GM18511 (cell line): ENCODE data around the gene PDIA2.
"Not testable (repeated sequence)": the region's sequence is repeated elsewhere in the genome, so short reads cannot be mapped to it uniquely, and the experiment has no call there.

Experiments
- ATAC-seq: cut with Tn5 transposase; IDR thresholded peaks from one replicate; pipeline ENCODE4 v1.9.1; 2021; ENCODE audit warnings: mild to moderate bottlenecking, moderate library complexity; ENCODE audit not compliant: unreplicated experiment

Gene PDIA2

DNA sequence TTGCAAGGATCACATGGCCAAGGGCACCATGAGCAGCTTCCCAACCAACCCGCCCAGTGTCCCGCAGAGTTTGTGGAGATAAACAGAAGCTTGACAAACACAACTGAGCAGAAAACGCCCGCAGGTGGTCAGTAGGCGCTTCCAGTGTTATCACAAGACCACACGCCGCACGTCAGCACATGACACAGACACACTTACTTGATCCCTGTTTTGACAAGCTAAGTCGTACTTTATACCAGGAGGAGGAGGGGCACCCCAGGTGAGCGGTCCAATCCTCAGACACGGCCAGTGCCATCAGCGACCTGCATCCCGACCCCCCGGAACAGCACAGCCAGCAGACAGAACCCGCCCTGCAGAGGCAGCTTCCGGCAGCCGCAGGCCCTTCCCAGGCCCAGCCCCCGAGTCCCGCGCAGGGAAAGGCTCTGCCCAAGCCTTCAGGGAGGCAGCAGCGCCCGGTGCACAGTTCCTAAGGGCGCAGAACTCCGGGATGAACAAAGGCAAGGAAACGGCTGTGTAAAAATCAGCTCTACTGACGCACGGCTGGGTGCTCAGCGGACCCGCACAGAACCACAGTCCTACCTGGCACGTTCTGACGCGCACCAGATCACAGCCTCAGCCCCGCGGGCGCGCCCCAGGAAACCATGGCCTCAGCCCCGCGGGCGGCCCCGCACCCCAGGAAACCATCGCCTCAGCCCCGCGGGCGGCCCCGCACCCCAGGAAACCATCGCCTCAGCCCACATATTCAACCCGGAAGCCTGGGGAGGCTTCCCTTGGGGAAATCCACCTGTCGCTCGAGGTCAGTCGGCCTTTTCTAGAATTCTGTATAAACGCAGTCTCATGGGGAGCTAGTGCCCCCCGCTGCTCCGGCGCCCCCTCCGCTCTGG, 41.7 kb downstream of the PDIA2 start:
- ATAC-seq, result no peak

DNA sequence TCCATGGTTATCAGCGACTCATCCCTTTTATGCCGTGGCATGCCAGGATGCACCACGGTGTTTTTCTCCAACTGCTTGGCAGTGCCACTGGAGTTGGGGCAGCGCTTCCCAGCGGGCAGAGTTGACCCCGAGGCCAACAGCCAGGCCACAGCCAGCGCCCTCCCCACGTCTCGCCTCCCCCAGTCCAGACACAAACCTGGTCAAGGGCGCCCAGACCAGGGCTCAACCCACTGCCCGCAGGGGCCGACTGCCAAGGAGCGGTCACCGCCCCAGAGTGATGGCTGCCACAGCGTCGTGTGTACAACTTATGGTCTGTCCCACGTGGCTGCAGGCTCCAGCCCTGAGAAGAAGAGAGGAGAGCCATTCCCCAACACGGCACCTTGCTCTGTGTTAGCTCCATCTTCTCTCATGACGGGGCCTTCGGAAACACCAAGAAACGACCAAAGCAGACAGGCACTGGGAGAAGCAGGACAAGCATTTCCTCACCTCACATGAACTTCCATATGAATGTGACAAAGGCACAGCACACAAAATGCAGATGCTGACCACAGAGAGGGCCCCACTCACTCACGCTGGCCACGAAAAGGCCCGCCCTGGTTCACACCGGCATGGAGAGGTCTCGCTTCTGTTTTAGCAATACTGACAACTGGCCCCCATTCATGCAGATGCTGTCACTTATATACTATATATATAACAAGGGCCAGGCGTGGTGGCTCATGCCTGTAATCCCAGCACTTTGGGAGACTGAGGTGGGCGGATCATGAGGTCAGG, 42.6 kb downstream of the PDIA2 start:
- ATAC-seq, result no peak

DNA sequence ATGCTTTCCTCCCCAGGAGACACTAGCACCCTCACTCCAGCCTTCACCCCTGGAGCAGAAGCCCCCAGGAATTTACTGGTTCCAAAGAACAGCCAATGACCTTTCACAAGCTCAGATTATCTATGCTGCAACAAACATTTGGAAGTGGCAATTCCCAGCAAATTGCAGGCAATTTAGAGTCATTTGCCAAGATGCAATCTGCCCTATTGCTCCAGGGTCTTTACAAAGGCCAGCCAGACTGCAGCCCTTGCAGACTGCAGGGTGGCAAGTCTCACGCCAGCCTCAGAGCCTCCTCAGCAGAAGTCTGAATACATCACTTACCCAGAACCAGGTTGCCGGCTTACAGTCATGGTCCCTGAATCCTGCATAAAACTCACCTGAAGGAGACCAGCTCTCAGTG, 47.8 kb downstream of the PDIA2 start:
- no peak for ATAC-seq

DNA sequence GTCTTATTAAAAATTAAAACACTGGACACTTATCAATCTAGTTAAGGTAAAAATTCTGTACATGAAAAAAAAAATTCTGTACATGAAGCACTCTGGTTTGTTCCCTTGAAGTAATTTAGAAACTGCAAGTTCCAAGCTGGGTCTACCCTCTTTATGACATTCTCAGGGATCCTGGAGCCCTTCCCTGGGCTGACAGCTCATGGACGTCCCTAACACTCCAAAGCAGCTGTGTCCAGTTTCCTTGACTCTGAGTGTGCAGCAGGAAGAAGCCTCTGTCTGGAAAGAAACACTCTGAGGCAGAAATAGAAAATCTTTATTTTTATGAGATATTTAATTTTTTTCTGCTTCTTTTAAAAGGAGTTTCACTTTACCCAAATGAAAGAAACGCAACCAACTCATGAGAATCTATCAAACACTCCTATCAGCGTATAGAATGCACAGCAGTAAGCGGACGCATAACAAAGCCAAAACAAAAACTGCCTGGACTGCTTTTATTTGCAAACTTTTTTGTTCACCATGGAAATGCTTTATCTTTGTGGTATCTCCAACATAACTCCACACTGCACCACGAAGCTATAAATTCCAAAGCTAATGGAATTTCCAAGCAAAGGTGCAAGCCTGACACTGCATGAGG, 48.3 kb downstream of the PDIA2 start:
- ATAC-seq, result not testable (repeated sequence)

DNA sequence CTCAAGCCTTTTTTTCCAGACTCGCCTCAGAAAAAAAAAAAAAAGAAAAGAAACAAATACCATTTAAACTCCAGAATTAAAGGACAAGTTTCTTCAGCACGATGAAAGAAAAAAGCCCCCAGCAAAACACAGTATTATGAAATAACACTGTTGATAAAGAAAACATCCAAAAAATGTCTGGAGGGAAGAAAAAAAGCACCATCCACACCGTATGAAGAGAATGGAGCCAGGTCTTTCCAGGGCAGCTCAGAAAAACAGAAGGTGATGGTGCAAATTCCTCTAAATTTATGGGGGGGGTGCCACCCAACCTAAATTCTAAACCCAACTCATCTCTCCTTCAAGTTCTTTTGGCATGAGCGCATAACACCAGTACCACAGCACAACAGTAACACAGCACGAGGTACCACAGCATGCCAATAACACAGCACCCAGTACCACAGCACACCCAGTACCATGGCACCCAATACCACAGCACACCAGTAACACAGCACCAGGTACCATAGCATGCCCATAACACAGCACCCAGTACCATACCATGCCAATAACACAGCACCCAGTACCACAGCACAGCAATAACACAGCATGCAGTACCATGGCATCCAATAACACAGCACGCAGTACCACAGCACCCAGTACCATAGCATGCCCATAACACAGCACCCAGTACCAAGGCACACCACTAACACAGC, 50.6 kb downstream of the PDIA2 start:
- no peak for ATAC-seq

DNA sequence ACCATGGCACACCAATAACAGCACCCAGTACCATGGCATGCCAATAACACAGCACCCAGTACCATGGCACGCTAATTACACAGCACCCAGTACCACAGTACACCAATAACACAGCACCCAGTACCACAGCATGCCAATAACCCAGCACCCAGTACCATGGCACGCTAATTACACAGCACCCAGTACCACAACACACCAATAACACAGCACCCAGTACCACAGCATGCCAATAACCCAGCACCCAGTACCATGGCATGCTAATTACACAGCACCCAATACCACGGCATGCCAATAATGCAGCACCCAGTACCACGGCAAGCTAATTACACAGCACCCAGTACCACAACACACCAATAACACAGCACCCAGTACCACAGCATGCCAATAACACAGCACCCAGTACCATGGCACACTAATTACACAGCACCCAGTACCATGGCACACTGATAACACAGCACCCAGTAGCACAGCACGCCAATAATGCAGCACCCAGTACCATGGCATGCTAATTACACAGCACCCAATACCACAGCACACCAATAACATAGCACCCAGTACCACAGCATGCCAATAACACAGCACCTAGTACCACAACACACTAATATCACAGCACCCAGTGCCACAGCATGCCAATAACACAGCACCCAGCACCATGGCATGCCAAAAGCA, 51.3 kb downstream of the PDIA2 start:
- ATAC-seq, result not testable (repeated sequence)

DNA sequence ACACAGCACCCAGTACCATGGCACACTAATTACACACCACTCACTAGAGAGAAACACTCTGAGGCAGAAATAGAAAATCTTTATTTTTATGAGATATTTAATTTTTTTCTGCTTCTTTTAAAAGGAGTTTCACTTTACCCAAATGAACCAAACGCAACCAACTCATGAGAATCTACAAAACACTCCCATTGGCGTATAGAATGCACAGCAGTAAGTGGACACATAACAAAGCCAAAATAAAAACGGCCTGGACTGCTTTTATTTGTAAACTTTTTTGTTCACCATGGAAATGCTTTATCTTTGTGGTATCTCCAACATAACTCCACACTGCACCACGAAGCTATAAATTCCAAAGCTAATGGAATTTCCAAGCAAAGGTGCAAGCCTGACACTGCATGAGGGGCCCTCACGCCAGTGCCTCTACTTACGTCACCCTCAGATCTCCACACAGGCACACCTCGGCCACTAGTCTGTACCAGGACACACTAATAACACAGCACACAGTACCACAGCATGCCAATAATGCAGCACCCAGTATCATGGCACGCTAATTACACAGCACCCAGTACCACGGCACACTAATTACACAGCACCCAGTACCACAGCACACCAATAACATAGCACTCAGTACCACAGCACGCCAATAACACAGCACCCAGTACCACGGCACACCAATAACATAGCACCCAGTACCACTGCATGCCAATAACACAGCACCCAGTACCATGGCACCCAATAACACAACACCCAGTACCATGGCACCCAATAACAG, 52.1 kb downstream of the PDIA2 start:
- not testable (repeated sequence) for ATAC-seq

DNA sequence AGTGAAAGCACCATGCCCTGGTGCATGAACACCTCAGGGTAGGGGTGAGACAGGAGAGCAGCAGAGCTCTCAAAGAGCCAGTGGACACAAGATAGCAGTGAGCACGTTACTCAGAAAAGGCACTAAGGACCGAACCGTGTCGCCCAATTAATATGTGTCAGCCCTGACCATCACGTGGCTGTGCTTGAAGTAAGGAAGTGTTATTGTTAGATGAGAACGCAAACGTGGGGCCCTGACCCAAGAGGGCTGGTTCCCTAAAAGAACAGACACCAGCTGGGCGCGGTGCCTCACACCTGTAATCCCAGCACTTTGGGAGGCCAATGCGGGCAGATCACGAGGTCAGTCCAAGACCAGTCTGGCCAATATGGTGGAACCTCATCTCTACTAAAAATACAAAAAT, 53.3 kb downstream of the PDIA2 start:
- ATAC-seq, result no peak
